Measurements from ENCODE around the gene SPESP1. TPM values are rescaled to one million over a fixed set of nuclear protein-coding genes. Genes with fewer than 3 reads are reported as not detected.

The SPESP1 gene
- total and polyA plus RNA-seq, 2 of the 8 experiments (the other 6 are each of a cell fraction or from before 2014, with no cell fraction given) = not detected

DNA sequence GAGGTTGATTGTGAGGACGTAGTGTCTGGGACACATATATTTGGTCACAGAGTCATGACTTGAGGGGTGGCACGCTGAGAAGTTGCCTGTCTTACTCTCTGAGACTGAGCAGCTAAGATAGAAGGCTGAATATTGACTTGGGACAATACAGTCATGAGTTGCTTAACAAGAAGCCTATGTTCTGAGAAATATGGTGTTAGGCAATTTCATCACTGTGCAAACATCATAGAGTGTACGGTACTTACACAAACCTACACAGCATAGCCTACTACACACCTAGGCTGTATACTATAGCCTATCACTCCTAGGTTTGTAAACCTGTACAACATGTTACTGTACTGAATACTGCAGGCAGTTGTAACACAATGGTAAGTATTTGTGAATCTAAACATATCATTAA is 30.3 kb upstream of the SPESP1 start:
- Histone ChIP-seq H4K20me1 (replicated peaks in 1 of 2; ENCODE audit: control insufficient read depth in 1 of 2, insufficient read depth in 2 of 2, low read length in 2 of 2) (no peaks in the 10 kb centered on the region), H2BK5ac (ENCODE audit: low read depth, low read length) (no peak overlapping the region), H3K9ac (replicated peaks in 1 of 4; ENCODE audit: extremely low read depth in 1 of 4, low read depth in 3 of 4, low read length in 3 of 4) (no peak overlapping the region), H3K23ac (ENCODE audit: insufficient read length) (no peak overlapping the region), H3K4me3 (ENCODE audit: extremely low read depth in 1 of 4, insufficient read depth in 2 of 4, low read depth in 3 of 4, low read length in 4 of 4) (no peak overlapping the region), H3K23me2 (ENCODE audit: low read depth, low read length) (no peaks in the 10 kb centered on the region), H4K5ac (ENCODE audit: insufficient read length, low read depth, low read length) (no peak overlapping the region), H3K27me3 (replicated peaks in 1 of 4; ENCODE audit: control insufficient read depth in 3 of 4, extremely low read depth in 1 of 4, insufficient read depth in 3 of 4, low read length in 3 of 4) (no peaks in the 10 kb centered on the region), H3K4me1 (replicated peaks in 1 of 4; ENCODE audit: control insufficient read depth in 3 of 4, insufficient read depth in 4 of 4, low read length in 3 of 4) (peaks cover 0 to 2% (median 0%) of the 10 kb centered on the region in 4 experiments; a peak in 1 of 7 replicates), H3K4me2 (ENCODE audit: insufficient read depth in 1 of 2, low read depth in 2 of 2, low read length in 2 of 2) (no peak overlapping the region), H3K36me3 (ENCODE audit: control insufficient read depth in 2 of 4, insufficient read depth in 4 of 4, low read length in 3 of 4) (no peaks in the 10 kb centered on the region), H3K79me2 (ENCODE audit: control insufficient read depth in 1 of 2, insufficient read depth in 2 of 2, low read length in 2 of 2) (no peaks in the 10 kb centered on the region), H3K18ac (ENCODE audit: extremely low read depth, low read length) (no peak overlapping the region), H3K14ac (ENCODE audit: insufficient read length) (no peak overlapping the region), H4K91ac (replicated peaks; ENCODE audit: insufficient read length, low read length) (no peak overlapping the region), H2BK12ac (ENCODE audit: low read depth, low read length) (no peak overlapping the region), H3K4ac (replicated peaks; ENCODE audit: insufficient read length, low read depth, low read length) (no peak overlapping the region), H4K8ac (ENCODE audit: extremely low read depth, insufficient read depth, low read length) (no peak overlapping the region), H3K27ac (ENCODE audit: low read depth, low read length) (no peak overlapping the region), H3K56ac (replicated peaks; ENCODE audit: insufficient read length, low read depth, low read length) (no peak overlapping the region), H2AK5ac (ENCODE audit: low read depth, low read length) (no peak overlapping the region), H3K79me1 (ENCODE audit: low read depth, low read length) (no peaks in the 10 kb centered on the region), H2BK20ac (ENCODE audit: low read length) (no peak overlapping the region), H2BK120ac (replicated peaks; ENCODE audit: low read depth, low read length) (no peak overlapping the region), H2AFZ (ENCODE audit: low read length) (no peak overlapping the region), H2BK15ac (ENCODE audit: low read length) (no peak overlapping the region), H3K9me3 (ENCODE audit: insufficient read depth in 2 of 2, low read depth in 1 of 2, low read length in 1 of 2) (no peaks in the 10 kb centered on the region)
- ChIA-PET POLR2A (ENCODE audit: partially characterized antibody) (no interaction called here), CTCF (ENCODE audit: partially characterized antibody) (interaction anchor here (1.7 kb wide), 1 partner anchor 24 kb away, joined by 4 read pairs; no protein-coding TSS in a partner anchor)
- TF ChIP-seq NANOG (IDR thresholded peaks at IDR 0.05; ENCODE audit: insufficient read depth, low read depth, low read length, poor library complexity, severe bottlenecking) (no peak), SIN3A (conservative IDR thresholded peaks at IDR 0.05 in 1 of 2, IDR thresholded peaks at IDR 0.05 in 1 of 2; ENCODE audit: low read depth in 1 of 2, low read length in 2 of 2) (no peak), SAP30 (IDR thresholded peaks at IDR 0.05; ENCODE audit: insufficient read depth, insufficient replicate concordance, low read length) (no peak), MAFK (IDR thresholded peaks at IDR 0.05; ENCODE audit: low read depth, low read length) (no peak), SP2 (IDR thresholded peaks at IDR 0.05; ENCODE audit: low read length) (no peak), USF2 (IDR thresholded peaks at IDR 0.05; ENCODE audit: low read length) (no peak), CREB1 (IDR thresholded peaks at IDR 0.05) (no peak), FOSL1 (IDR thresholded peaks at IDR 0.05; ENCODE audit: insufficient read depth, low read depth, low read length) (no peak), GABPA (IDR thresholded peaks at IDR 0.05; ENCODE audit: borderline replicate concordance, insufficient read depth, low read length) (no peak), SIX5 (IDR thresholded peaks at IDR 0.05; ENCODE audit: low read depth, low read length) (no peak), KDM5A (IDR thresholded peaks at IDR 0.05; ENCODE audit: low read length) (no peak), BCL11A (IDR thresholded peaks at IDR 0.05; ENCODE audit: low read depth in 2 of 2, low read length in 2 of 2) (no peak), POLR2AphosphoS5 (IDR thresholded peaks at IDR 0.05; ENCODE audit: low read depth, low read length) (no peak), POU5F1 (IDR thresholded peaks at IDR 0.05; ENCODE audit: low read depth, low read length) (no peak)
- no peak for DNase-seq (ENCODE audit: low read depth in 1 of 2, low spot score in 2 of 2)
- WGBS, 2 experiments (ENCODE audit: extremely low coverage in 1 of 2, insufficient coverage in 1 of 2, insufficient read length in 1 of 2, insufficient replicate concordance in 2 of 2, low coverage in 1 of 2, low lambda C conversion rate in 2 of 2, missing lambda C conversion rate in 1 of 2) = 89% methylated on average over 3 of the region's 3 CpGs; no CpG with 5 or more reads in 1 of the 2 experiments
- FAIRE-seq = no peak
